Stomach (tissue), 9 donors: ENCODE data around the gene SYCE3. TPM values are rescaled to one million over a fixed set of nuclear protein-coding genes. Genes with fewer than 3 reads are reported as not detected.

ENCODE experiments used
- DNase-seq, 2 donors: peaks; one replicate each; pipeline versions ENCODE4 v3.0.0 to v3.0.0-alpha.2; 2013 to 2019
- H3K27ac ChIP-seq, 5 donors: fragments of 200-600 bp in 4 of 5; sonication (generic) in 4 of 5; one replicate each; pipeline ENCODE4 v1.5.1; 2013 to 2019; ENCODE audit warnings: mild to moderate bottlenecking in 1 of 5, moderate library complexity in 1 of 5
- H3K27me3 ChIP-seq, 3 donors: fragments of 200-600 bp; sonication (generic); one replicate each; pipeline ENCODE4 v1.5.1; 2017 to 2019; ENCODE audit warnings: mixed run types in 1 of 3
- H3K36me3 ChIP-seq, 4 donors: fragments of 200-600 bp; sonication (generic); 1 replicate in 3 of 4; 2 replicates in 1 of 4; pipeline ENCODE4 v1.5.1; 2016 to 2019
- H3K4me1 ChIP-seq, 4 donors: fragments of 200-600 bp; sonication (generic); one replicate each; pipeline ENCODE4 v1.5.1; 2016 to 2019
- H3K4me3 ChIP-seq, 4 donors: fragments of 200-600 bp; sonication (generic) in 3 of 4; one replicate each; pipeline ENCODE4 v1.5.1; 2016 to 2019; ENCODE audit warnings: mild to moderate bottlenecking in 1 of 4
- H3K9me3 ChIP-seq, 4 donors: fragments of 200-600 bp; sonication (generic); one replicate each; pipeline ENCODE4 v1.5.1; 2016 to 2019
- CTCF ChIP-seq, 7 experiments: fragments of 450-650 bp in 4 of 7; fragments of 200-600 bp in 3 of 7; sonication (generic) in 3 of 7; IDR thresholded peaks; one replicate each; pipeline ENCODE4 v1.5.1; 2016 to 2019; ENCODE audit warnings: antibody characterized with exemption in 7 of 7, control low read depth in 2 of 7, mild to moderate bottlenecking in 1 of 7
- EP300 ChIP-seq: sonication (generic); formaldehyde crosslinking; IDR thresholded peaks from one replicate; pipeline ENCODE4 v1.6.1; 2017; ENCODE audit warnings: antibody characterized with exemption
- POLR2A ChIP-seq, 4 donors: fragments of 450-650 bp; IDR thresholded peaks; one replicate each; pipeline ENCODE4 v1.6.1; 2016; ENCODE audit warnings: antibody characterized with exemption in 4 of 4, control low read depth in 2 of 4, mild to moderate bottlenecking in 1 of 4, moderate library complexity in 1 of 4
- POLR2AphosphoS5 ChIP-seq, 3 donors: sonication (generic); formaldehyde crosslinking; IDR thresholded peaks; one replicate each; pipeline ENCODE4 v1.6.1; 2016; ENCODE audit warnings: antibody characterized with exemption in 3 of 3
- WGBS, 5 donors: extraction: QIAGEN DNeasy Blood & Tissue Kit in 3 of 5; methylation state at CpG; one replicate each; pipeline versions ENCODE4 v1.1.5 to v1.1.7; 2013 to 2018; 5-methylcytosine and 5-hydroxymethylcytosine counted together
- intact Hi-C: fragments of 100-400 bp; cut with DNase I; formaldehyde crosslinking; loops from one replicate; pipeline ENCODE4 v1.15.1; 2023; ENCODE audit warnings: low total_unique reads
- polyA plus RNA-seq, 3 donors: library from polyadenylated mRNA; stranded (reverse); fragments of 200-250 nt; gene quantifications; one replicate each; pipeline ENCODE4 v1.2.3, GENCODE V29; 2013
- total RNA-seq, 5 donors: library from RNA; depleted of rRNA; stranded (reverse); fragments of >200 nt; gene quantifications; one replicate each; pipeline versions ENCODE4 v1.1.0 to v1.2.3, GENCODE V29; 2014 to 2016
- donor health status: healthy with polysubstance abuse.
- donor health status: Bipolar disorder and iron deficiency.
- donor health status: healthy.

SYCE3 gene
- total and polyA plus RNA-seq, 8 donors: 0.80 to 1.9 TPM; not detected in 6

DNA sequence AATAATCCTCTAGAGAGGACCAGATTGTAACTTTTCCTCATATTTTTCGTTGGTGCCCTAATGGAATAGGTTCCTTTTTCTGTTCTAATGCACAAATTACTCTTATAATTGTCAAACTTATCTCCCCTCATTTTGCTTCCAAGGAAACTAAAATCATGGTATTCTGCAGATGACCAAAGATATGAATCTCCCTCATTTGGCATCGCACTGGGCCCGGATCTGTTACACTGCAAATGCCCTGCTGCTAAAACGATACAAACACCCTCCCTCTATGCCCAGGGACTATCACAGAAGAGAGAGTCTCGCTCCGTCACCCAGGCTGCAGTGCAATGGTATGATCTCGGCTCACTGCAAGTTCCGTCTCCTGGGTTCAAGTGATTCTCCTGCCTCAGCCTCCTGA, 9.4 kb downstream of the SYCE3 start:
- H3K36me3 ChIP-seq: no peaks in the 10 kb centered on the region
- H3K4me1 ChIP-seq: peaks cover 9 to 16% (median 10%) of the 10 kb centered on the region in 4 donors
- no peak for TF ChIP-seq POLR2A (IDR thresholded peaks at IDR 0.05)
- no peak for TF ChIP-seq POLR2AphosphoS5 (IDR thresholded peaks at IDR 0.05)
- TF ChIP-seq EP300: no peak
- TF ChIP-seq CTCF (IDR thresholded peaks at IDR 0.05): no peak
- no peak for DNase-seq
- no peak overlapping the region for H3K27ac ChIP-seq
- peaks cover 5 to 27% (median 11%) of the 10 kb centered on the region in 3 donors for H3K27me3 ChIP-seq
- H3K4me3 ChIP-seq: no peak overlapping the region
- 75 to 91% (median 84%) methylated on average over 8 of the region's 8 CpGs for WGBS, 5 donors
- H3K9me3 ChIP-seq: no peaks in the 10 kb centered on the region
- intact Hi-C loops: loop anchor here (10.0 kb wide), 1 partner anchor 61 kb away; no protein-coding TSS in a partner anchor

DNA sequence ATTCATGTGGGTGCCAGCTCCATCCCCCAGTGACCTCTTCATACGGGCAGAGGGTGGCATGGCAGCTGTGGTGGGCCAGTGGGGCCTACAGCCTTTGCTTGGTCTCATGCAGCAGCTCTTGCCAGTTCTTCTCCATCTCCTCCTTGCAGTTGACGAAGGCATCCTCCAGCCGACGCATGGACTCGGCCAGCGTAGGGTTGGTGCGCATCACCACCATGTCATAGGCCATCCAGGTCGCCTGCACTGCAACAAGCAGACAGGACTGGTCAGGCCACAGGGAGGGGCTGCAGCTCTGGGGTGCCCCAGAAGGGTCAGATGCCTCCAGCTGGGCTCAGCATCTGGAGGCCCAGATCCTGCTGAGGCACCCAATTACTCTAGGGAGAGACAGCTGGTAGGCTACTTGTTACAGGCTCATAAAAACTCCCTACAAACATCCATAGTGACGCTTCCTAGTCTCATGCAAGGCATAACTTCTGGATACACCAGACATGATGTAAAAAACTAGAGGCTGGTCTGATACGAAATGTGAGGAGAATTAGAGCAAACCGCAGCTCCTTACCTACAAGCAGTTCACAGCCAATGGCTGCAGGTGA, 11.5 kb downstream of the SYCE3 start:
- H3K9me3 ChIP-seq: no peaks in the 10 kb centered on the region
- peaks cover 12 to 33% (median 19%) of the 10 kb centered on the region in 4 donors for H3K4me1 ChIP-seq
- WGBS, 5 donors: 87 to 98% (median 93%) methylated on average over 7 to 11 of the region's 11 CpGs
- intact Hi-C loops: loop anchor here (10.0 kb wide), 1 partner anchor 64 kb away; no protein-coding TSS in a partner anchor
- no peak overlapping the region for H3K27ac ChIP-seq
- TF ChIP-seq EP300 (no peak), POLR2AphosphoS5 (IDR thresholded peaks at IDR 0.05) (no peak), CTCF (IDR thresholded peaks at IDR 0.05) (no peak), POLR2A (IDR thresholded peaks at IDR 0.05) (no peak)
- peaks cover 11 to 47% (median 26%) of the 10 kb centered on the region in 3 donors for H3K27me3 ChIP-seq
- H3K4me3 ChIP-seq: no peak overlapping the region
- H3K36me3 ChIP-seq: no peaks in the 10 kb centered on the region
- no peak for DNase-seq

GRCh38 chr22:50550395-50550794, 12.3 kb downstream of the SYCE3 start:
- H3K36me3 ChIP-seq: no peaks in the 10 kb centered on the region
- H3K4me1 ChIP-seq: peaks cover 12 to 33% (median 19%) of the 10 kb centered on the region in 4 donors
- DNase-seq: no peak
- H3K27me3 ChIP-seq: peaks cover 11 to 56% (median 26%) of the 10 kb centered on the region in 3 donors
- H3K4me3 ChIP-seq: no peak overlapping the region
- no peaks in the 10 kb centered on the region for H3K9me3 ChIP-seq
- TF ChIP-seq POLR2AphosphoS5 (IDR thresholded peaks at IDR 0.05) (no peak), CTCF (IDR thresholded peaks at IDR 0.05) (no peak), EP300 (no peak), POLR2A (IDR thresholded peaks at IDR 0.05) (no peak)
- WGBS, 5 donors: 89 to 94% (median 90%) methylated on average over 8 of the region's 8 CpGs
- H3K27ac ChIP-seq: no peak overlapping the region
- intact Hi-C loops: loop anchor here (10.0 kb wide), 1 partner anchor 64 kb away; no protein-coding TSS in a partner anchor

- no peaks in the 10 kb centered on the region for H3K9me3 ChIP-seq
- H3K36me3 ChIP-seq: no peaks in the 10 kb centered on the region
- no peak for DNase-seq
- H3K27me3 ChIP-seq: peaks cover 11 to 68% (median 26%) of the 10 kb centered on the region in 3 donors
- H3K4me1 ChIP-seq: peaks cover 17 to 43% (median 27%) of the 10 kb centered on the region in 4 donors
- peak overlapping the region; percentile 29 to 42 (median 32) for H3K4me3 ChIP-seq
- 57 to 95% (median 61%) methylated on average over 12 to 68 of the region's 68 CpGs for WGBS, 5 donors
- H3K27ac ChIP-seq: peak overlapping the region; percentile 11 to 60 (median 28)
- intact Hi-C loops: no loop called here
- TF ChIP-seq POLR2AphosphoS5 (IDR thresholded peaks at IDR 0.05) (no peak), POLR2A (IDR thresholded peaks at IDR 0.05) (no peak), CTCF (IDR thresholded peaks at IDR 0.05) (no peak), EP300 (no peak)
Observed at GRCh38 chr22:50548921-50549790, 13.6 kb downstream of the SYCE3 start.
